COLO668 (cell line): ENCODE measurements around the gene BECN2.
A peak's percentile ranks its signal among the peaks of the same experiment; 100 is the strongest.
"Not testable (repeated sequence)": the region's sequence is repeated elsewhere in the genome, so short reads cannot be mapped to it uniquely, and the experiment has no call there.

Experiments
- DNase-seq: peaks from one replicate; lab custom pipeline; 2025; ENCODE audit not compliant: unreplicated experiment; lab: John Stamatoyannopoulos, UW

BECN2 gene

GRCh38 chr1:241976229-241976628 is 18.7 kb downstream of the BECN2 start:
- no peak for DNase-seq

DNA sequence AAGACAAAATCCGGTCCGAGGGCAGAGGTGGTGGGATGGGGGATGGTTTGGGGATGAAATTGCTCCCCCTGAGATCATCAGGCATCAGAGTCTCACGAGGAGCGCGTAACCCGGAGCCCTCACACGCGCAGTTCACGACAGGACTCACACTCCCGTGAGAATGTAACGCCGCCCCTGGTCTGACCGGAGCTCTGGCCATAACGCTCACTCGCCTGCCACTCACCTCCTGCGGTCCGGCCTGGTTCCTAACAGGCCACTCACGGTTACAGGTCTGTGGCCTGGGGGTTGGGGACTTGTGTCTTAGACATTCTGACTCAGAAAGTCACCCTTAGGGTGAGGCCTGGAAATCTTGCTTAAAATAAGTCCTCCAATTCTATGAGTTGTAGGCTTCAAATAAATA is 21.5 kb downstream of the BECN2 start:
- DNase-seq = no peak

GRCh38 chr1:241979926-241980325 is 22.4 kb downstream of the BECN2 start:
- DNase-seq = no peak

DNA sequence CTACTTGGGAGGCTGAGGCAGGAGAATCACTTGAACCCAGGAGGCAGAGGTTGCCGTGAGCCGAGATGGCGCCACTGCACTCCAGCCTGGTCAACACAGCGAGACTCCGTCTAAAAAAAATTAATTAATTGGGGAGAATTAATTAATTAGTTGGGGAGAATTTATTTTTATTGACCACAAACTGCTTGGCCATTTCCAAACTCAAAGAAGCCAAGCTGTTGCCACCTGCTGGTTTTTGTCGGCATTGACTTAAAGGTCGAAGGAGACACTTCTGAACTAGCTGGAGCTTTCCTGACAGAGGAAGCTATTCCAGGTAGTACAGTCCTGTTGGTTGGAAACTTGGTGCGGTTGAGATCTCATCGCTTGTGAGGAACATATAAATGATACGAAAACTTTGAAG is 28.2 kb downstream of the BECN2 start:
- DNase-seq = peak; percentile 42

- not testable (repeated sequence) for DNase-seq
Measured at GRCh38 chr1:241988389-241988930, 30.9 kb downstream of the BECN2 start.

GRCh38 chr1:241990040-241990439 is 32.5 kb downstream of the BECN2 start:
- DNase-seq = peak; percentile 15

DNA sequence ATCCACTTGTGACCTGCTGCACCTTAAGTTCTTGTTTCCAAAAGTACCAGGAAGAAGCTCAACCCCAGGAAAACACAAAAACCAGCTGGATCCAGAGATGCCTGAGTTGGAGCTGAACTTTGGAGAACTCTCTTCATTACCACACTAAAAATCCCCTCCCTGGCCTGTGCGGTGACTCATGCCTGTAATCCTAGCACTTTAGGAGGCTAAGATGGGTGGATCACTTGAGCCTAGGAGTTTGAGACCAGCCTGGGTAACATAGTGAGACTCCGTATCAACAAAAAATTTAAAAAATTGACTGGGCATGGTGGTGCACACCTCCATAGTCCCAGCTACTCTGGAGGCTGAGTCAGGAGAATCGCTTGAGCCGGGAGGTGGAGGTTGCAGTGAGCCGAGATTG is 35.2 kb downstream of the BECN2 start:
- DNase-seq = no peak

GRCh38 chr1:241994171-241994570 is 36.6 kb downstream of the BECN2 start:
- no peak for DNase-seq

DNA sequence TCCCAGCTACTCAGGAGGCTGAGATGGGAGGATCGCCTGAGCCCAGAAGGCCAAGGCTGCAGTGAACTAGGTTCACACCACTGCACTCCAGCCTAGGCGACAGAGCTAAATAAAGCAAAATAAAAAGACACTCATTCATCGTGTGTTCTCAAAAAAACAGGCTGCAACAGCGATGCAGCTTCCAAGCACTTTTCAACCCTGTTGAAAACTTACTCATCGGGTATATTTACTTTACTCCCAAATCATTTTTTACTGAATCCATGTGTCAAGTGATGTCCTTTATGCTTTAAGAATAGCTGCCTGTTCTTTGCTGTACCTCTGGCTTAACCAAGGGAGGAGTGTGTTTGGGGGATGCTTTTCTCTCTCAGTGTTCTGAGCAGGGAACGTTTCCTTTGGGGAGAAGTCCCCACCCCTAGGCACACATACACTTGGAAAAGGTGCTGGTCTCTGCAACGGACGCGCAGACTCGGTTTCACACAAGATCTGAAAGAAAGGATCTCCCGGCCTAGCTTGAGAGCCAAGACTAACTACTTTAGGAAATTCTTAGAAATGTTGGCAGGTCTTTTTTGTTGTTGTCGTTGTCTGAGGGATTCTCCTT is 39.9 kb downstream of the BECN2 start:
- no peak for DNase-seq

- DNase-seq = peak; percentile 59
Measured at GRCh38 chr1:241998412-241998921, 40.9 kb downstream of the BECN2 start.

DNA sequence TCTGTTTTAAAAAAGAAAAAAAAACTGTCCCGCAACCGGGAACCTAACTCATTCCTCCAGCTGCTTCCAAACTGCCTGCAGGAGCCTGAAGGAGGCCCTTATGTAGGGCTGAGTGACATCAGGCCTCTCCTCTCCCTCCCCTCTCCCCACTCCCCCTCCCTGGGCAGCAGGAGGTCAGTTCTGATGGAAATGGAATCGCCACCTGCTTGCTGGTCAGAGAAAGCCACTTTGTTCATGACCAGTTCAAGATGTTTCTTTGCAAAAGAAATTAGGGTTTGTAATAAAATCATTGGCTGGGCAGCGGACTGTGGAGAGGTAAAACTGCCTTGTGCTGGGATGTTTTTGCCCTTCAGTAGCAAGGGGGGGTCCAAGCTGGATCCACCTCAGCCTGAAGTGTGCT is 41.5 kb downstream of the BECN2 start, which contains the start of gene MAP1LC3C:
Gene MAP1LC3C (minus strand): TSS at position 73 of the 400 bp plus-strand sequence. CDS start 90 bp downstream, outside the sequence.
- no peak for DNase-seq

DNA sequence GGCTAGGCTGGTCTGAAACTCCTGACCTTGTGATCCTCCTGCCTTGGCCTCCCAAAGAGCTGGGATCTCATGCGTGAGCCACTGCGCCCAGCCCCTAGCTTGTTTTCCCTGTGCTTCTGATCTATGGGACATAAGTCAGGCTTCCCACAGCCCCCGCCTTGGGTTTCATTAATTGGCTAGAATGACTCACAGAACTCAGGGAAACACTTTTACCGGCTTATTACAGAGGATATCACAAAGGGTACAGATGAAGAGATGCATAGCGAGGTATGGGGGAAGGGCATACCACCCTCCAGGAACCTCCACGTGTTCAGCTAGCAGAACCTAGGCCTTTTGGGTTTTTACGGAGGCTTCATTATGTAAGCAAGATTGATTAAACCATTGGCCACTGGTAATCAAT is 42.9 kb downstream of the BECN2 start:
- no peak for DNase-seq

DNA sequence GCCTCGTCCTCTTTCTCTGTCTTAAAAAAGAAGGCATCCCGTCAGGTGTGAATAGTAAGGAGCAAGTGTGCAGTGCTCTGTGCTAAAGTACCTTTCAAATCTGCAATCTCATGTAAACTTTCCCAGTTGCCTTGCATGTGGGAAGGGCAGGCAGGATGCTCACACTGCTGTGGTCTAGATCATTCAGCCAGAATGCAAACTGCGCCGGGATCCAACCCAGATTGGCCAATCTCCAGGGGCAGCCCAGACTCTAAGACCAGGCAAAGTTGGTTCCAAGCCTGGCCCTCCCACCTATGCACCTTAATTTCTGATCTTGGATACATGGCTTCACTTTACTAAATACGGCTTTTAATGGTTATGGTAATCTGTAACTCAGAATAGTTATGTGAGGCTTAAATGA is 44.5 kb downstream of the BECN2 start:
- no peak for DNase-seq

DNA sequence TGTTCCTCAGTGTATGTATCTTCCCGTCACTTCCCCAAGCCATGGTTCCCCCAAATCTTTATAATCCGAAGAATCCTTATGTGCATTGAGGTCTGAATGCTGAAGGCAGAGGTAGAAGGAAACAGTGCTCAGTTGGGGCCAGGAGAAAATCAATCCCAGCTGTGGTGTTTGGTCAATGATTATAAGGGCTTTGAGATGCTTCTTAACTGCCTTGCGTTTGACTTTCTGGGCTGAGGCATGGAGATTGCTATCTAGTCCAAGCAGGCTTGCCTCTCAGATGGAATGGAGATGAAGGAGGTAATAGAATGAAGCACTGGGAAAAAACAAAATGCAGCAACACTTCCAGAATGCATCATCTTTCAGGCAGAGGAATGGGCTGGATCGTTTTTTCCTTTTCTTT is 44.9 kb downstream of the BECN2 start:
- DNase-seq = no peak

DNA sequence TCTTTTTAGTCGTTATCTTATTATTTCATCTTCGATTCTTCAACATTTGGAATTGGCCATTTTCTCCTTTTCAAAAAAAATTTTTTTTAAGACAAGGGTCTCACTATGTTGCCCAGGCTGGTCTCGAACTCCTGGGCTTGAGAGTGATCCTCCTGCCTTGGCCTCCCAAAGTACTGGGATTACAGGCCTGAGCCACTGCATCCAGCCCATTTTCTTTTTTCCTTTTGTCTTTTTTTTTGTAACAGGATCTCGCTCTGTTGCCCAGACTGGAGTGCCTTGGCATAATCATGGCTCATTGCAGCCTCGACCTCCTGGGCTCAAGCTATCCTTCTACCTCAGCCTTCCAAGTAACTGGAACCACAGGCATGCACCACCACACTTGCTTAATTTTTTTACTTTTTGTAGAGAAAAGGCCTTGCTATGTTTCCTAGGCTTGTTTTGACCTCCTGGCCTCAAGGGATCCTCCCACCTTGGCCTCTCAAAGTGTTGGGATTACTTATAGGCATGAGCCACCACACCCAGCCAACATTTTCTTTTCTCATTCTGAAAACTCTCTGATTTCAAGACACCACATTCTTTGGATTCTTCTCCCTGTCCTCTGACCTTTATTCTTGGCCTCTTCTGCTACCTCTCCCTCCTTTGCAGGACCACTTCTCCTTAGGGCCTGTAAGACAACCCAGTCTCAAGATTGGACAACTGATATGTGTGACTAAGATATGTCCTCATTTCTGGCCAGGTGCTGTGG is 47.4 kb downstream of the BECN2 start:
- no peak for DNase-seq

DNA sequence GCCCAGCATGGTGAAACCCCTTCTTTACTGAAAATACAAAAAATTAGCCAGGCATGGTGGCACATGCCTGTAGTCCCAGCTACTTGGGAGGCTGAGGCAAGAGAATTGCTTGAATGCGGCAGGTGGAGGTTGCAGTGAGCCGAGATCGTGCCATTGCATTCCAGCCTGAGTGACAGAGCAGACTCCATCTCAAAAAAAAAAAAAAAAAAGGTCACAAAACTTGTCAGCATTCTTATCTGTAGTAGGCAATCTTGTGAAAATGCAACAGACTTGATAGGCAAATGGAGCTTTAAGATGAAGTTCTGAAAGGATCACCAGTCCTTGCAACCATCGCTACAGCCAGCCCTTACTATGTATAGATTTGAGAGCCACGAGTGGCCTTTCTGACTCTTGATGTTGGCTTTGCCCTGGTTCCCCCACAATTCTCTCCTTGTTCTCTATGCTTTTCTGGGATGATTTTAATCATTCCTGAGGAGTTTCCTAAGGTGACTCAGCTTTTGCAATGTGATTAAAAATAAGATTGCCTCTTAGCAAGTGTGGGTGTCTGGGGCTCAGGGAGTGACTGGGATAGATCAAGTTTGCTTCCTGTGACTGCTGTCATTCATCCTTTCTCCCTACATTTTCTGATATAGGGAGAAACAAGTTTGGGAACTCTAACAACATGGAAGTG is 48.4 kb downstream of the BECN2 start:
- no peak for DNase-seq

DNA sequence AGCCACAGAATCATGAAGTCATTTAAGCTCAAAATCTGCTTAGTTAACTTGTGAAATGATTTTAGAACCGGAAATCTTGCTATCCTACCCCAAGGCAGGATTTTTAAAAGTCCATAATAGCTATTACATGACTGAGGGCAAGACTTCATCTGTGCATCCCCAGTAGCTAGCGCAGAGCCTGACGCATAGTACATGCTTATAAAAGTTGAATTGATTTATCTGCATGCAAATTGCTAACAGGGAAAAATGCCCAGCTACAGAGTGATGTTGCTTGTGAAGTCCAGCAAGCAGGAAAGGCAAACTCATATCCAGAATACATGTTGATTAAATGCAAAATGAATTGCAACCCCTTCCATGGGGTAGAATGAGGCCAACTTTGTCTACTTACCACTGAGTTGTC is 49.4 kb downstream of the BECN2 start:
- no peak for DNase-seq
